Fibroblast of lung (primary cell): ENCODE measurements around the gene TRIP12.

Source experiments
- EZH2 ChIP-seq: IDR thresholded peaks from 2 replicates; pipeline ENCODE4 v1.5.1; 2012; ENCODE audit warnings: low read length, control low read depth, mild to moderate bottlenecking; ENCODE audit errors: missing control alignments
- TF ChIP-seq, protein P1 (sequence below), 2 donors: IDR thresholded peaks in 1 of 2; conservative IDR thresholded peaks in 1 of 2; 1 replicate in 1 of 2; 2 replicates in 1 of 2; pipeline ENCODE4 v1.5.1; 2011 to 2012; ENCODE audit warnings: low read length in 2 of 2, control low read depth in 1 of 2, inconsistent platforms in 1 of 2, low read depth in 1 of 2, mild to moderate bottlenecking in 1 of 2

- TF ChIP-seq EZH2, result no peak
- TF ChIP-seq, protein P1, sequence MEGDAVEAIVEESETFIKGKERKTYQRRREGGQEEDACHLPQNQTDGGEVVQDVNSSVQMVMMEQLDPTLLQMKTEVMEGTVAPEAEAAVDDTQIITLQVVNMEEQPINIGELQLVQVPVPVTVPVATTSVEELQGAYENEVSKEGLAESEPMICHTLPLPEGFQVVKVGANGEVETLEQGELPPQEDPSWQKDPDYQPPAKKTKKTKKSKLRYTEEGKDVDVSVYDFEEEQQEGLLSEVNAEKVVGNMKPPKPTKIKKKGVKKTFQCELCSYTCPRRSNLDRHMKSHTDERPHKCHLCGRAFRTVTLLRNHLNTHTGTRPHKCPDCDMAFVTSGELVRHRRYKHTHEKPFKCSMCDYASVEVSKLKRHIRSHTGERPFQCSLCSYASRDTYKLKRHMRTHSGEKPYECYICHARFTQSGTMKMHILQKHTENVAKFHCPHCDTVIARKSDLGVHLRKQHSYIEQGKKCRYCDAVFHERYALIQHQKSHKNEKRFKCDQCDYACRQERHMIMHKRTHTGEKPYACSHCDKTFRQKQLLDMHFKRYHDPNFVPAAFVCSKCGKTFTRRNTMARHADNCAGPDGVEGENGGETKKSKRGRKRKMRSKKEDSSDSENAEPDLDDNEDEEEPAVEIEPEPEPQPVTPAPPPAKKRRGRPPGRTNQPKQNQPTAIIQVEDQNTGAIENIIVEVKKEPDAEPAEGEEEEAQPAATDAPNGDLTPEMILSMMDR (conservative IDR thresholded peaks at IDR 0.05 in 1 of 2, IDR thresholded peaks at IDR 0.05 in 1 of 2; ENCODE audit: low read depth in 1 of 2, low read length in 2 of 2), result no peak
Measured at GRCh38 chr2:229798446-229799155, 123.2 kb downstream of the TRIP12 start.
